HG03095 (cell line): ENCODE measurements around the gene PITPNM1.
A peak's percentile ranks its signal among the peaks of the same experiment; 100 is the strongest.
"Not testable (repeated sequence)": the region's sequence is repeated elsewhere in the genome, so short reads cannot be mapped to it uniquely, and the experiment has no call there.

Experiments used
- ATAC-seq: cut with Tn5 transposase; IDR thresholded peaks from one replicate; pipeline ENCODE4 v1.9.1; 2021; ENCODE audit warnings: moderate library complexity; ENCODE audit not compliant: unreplicated experiment

Gene PITPNM1

GRCh38 chr11:67468056-67468455 lies 37.1 kb downstream of the PITPNM1 start:
- ATAC-seq = no peak

- ATAC-seq = no peak
Measured at GRCh38 chr11:67466962-67467771, 38.0 kb downstream of the PITPNM1 start.

DNA sequence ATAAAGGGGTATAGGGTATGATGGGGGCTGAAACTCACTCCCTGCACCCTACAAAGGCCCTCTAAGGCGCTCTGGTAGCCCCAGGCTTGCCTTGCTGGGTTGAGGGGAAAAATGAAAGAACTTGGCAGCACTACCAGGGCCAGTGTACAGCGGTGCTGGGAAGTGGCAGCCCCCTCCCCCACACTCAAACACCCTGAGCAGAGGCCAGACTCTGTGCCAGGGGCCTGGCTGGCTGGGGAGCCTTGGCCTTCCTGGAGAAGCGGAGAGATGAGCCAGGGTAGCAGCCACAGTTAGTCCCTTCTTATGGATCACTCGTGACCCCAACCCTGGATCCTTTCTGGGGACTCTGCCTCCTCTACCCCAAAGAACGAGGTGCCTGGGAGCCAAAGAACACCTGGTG lies 38.8 kb downstream of the PITPNM1 start:
- no peak for ATAC-seq

- ATAC-seq = not testable (repeated sequence)
Measured at GRCh38 chr11:67465530-67465929, 39.6 kb downstream of the PITPNM1 start.

GRCh38 chr11:67465189-67465510 lies 40.0 kb downstream of the PITPNM1 start:
- no peak for ATAC-seq

- peak; percentile 43 for ATAC-seq
Measured at GRCh38 chr11:67464411-67465188, 40.6 kb downstream of the PITPNM1 start.

DNA sequence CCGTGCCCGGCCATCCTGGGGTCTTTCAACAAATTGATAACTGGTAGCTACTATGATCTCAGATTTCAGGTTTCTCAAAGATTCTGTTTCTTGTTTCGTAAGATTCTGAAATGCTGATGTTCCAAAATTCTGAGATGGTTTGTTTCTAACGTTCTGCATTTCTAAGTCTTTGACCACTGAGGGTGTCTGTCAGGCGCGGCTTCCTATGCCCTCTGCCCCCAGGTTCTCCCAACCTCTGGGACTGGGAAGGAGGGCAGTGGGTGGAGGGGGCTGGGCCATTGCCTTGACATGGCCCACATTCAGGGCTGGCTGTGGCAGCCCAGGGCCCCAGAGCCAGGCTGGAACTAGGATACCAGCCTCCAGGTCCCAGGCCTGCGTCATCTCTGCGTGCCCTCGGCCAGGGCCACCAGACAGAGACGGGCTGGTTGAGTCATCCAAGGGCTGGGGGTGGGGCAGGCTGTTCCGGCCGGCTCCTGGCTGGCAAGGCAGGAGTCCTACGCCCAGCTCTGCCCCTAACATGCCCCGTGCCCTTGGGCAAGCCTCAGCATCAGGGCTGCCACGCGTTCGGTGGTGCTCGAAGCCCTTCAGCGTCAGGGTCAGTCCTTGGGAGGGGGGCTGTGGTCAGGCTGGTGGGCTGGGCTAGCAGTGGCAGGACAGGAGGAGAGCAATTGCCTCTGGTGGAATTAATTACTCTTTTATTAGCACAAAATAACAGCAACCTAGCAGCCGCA lies 41.3 kb downstream of the PITPNM1 start:
- ATAC-seq = no peak

GRCh38 chr11:67463186-67463585 lies 42.0 kb downstream of the PITPNM1 start:
- ATAC-seq = no peak

GRCh38 chr11:67458266-67458665 lies 46.9 kb downstream of the PITPNM1 start:
- no peak for ATAC-seq

- no peak for ATAC-seq
Measured at GRCh38 chr11:67457453-67457852, 47.7 kb downstream of the PITPNM1 start.

DNA sequence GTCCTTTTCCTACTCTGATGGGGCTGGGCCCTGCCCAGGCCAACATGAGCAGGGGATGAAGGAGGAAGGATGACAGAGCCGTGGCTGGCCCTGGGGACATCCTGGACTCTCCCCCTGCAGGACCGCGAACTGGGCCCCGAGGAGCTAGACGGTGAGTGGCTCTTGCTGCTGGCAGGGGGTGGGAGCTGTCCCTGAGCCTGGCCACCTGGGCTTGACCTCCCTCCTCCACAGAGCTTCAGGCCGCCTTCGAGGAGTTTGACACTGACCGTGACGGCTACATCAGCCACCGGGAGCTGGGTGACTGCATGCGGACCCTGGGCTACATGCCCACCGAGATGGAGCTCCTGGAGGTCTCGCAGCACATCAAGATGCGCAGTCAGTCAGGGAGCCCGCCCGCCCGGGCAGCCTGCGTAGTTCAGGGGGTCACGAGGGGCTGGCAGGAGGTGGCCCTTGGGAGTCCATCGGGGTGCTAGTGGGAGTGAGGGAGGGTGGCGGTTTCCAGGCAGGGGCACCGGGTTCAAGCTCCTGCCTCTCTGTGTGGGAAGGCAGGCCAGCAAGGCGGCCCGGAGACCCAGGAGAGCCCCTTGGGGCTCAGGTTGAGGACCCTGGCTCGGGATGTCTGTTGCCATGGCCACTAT lies 49.0 kb downstream of the PITPNM1 start:
- ATAC-seq = no peak

DNA sequence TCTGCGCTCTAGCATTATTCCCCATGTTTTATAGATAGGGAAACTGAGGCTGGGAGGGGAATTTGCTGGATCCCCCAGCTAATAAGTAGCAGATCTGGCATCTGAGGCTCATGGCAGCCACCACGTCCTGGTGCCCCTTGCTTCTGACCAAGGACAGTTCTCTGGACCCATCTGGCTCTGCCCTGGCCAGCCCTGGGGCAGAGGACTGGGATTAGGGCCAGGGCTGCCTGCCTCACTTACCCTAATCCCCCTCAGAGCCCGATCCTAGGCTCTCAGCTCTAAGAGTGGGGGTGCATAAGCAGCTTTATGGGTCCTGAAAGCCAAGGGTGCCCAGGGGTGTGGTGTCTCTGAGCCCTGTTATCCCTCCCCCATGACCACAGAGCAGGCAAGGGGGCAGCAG lies 50.1 kb downstream of the PITPNM1 start, which contains the start of gene CABP4:
Gene CABP4 (plus strand): TSS at position 301 of the 400 bp plus-strand sequence. CDS start 70 bp downstream, at position 371.
- no peak for ATAC-seq

GRCh38 chr11:67453816-67454732 lies 51.1 kb downstream of the PITPNM1 start:
- no peak for ATAC-seq

DNA sequence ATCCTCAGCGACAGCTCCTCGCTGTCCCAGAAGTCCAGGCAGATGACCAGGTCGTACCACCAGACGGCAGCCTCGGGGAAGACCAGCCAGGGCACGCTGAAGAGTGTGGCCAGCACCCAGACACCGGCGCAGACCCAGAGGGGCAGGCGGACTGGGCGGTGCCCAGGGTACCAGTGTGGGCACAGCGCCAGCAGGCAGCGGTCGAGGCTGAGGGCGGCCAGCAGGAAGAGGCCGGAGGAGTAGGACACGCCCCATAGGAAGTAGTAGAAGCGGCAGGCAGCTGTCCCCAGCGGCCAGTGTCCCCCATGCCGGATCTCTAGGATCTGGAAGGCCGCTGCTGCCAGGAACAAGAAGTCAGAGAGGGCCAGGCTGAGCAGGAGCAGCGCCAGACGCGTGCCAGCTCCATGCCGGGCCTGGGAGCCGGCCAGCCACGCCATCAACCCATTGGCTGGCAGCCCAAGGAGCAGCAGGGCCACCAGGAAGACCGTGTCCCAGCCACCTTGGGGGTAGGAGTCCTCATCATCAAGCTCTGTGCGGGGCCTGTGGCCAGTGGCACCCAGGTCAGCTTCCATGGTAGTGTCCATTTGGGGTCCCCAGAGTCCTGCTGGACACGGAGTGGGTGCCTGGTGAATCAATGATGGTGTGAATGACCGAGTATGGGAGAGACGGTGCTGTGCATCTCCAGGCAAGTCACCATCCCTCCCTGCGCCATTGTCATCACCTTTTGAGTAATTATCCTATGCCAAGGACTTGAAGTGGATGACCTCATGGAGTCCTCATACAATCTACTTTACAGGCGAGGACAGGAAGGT lies 52.8 kb downstream of the PITPNM1 start, which contains the start of gene GPR152:
Gene GPR152 (minus strand): TSS at position 589 of the 812 bp plus-strand sequence. CDS start 5 bp downstream, at position 584.
- ATAC-seq = no peak

DNA sequence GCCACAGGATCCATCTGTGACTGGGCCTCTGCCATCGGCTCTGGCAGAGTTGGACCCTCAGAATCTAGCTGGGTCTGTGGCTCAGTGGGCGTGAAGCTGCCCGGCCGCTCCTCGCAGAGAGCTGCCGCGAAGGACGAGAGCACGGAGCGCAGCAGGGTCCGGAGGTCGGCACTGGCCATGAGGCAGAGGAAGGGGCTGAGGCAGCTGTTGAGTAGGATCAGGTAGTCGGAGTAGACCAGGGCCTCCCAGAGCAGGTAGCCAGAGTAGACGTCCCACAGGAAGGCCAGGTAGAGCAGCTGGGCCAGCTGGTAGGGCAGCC lies 53.5 kb downstream of the PITPNM1 start:
- ATAC-seq = no peak

DNA sequence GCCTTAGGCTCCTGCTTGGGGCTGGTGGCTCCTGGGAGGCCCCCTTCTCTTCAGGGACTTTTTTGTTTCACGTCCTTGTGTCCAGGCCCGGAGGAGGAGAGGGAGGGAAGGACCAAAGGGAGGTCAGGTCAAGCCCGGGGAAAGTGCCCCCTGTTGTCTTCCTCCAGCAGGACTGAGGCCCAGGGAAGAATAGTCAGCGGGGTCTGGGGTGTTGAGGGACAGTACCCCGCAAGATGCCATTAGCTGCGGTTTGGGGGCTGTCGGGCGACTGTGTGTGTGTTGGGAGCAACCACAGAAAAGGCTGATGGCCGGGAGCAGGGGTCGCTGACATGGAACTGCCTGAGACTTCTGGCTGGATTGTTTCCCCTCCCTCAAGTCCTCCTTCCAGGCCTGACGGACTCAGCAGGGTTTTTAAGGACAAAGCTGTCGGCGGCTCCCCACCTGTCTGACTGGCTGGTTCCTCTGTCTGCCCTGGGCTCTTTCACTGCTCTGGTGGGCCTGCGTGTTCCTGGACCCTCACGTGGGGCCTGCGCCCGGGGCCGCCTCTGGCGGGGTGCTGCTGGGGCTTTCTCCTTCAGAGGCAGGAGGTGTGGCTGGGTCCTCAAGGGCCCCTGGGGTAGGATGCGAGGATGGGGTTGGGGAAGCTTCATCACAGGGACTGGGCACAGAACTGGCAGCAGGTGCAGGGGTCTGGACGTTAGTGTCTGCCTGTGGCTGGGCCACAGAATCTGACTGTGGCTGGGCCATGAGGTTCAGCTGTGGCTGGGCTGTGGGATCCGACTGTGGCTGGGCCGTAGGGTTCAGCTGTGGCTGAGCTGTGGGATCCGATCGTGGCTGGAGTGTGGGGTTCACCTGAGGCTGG lies 54.1 kb downstream of the PITPNM1 start:
- no peak for ATAC-seq

GRCh38 chr11:67449116-67449844 lies 55.9 kb downstream of the PITPNM1 start:
- no peak for ATAC-seq

GRCh38 chr11:67448220-67448609 lies 56.9 kb downstream of the PITPNM1 start:
- ATAC-seq = no peak
